ENCODE measurements around the gene ATP8A1. TPM values are rescaled to one million over a fixed set of nuclear protein-coding genes. Genes with fewer than 3 reads are reported as not detected.

Gene ATP8A1
- total and polyA plus RNA-seq, 8 donors, result 4.8 to 15.3 (median 10.8) TPM

DNA sequence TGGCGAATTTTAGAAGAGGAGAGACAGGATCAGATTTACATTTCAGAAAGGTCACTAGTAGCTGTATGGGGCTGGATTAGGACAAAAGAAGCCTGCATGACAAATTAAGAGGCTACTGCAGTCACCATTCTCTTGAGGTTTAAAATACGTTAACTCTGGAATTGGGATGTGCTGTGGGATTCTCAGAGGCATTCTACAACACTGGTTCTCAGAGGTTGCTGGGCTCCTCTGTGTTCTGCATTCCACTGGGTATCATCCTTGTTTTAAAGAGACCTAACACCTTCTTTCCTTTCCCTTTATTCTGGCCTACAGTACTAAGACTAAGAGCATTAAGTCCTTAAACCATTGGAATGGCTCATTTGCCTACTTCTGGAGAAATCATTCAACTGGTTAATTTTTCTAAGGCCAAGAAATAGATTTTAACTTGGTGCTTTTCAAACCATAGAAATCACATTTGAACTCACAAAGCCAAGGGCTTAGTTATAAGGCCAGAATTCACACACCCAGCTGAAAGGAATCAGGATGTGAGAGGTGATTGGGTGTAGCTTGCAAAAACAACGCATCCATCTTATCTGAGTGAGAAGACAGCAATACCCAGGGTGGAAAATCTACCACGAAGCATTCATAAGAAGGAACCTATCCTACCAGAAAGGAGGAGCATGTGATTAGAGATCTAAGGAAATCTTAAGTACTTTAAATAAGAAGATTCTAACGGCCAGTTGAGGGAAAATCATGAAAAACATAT lies 143.0 kb downstream of the ATP8A1 start:
- no peak for DNase-seq
- Histone ChIP-seq H3K36me3 (no peaks in the 10 kb centered on the region), H3K4me3 (no peak overlapping the region), H3K4me1 (no peaks in the 10 kb centered on the region), H3K27ac (no peak overlapping the region), H3K9me3 (no peaks in the 10 kb centered on the region), H3K27me3 (no peaks in the 10 kb centered on the region)
- WGBS, 2 donors, result 80 to 81% methylated on average over 5 of the region's 5 CpGs
- FAIRE-seq, result no peak
- intact Hi-C loops (cut with DNase I), result loop anchor here in 1 of 3 donors (10.0 kb wide), 1 partner anchor 149 kb away; no protein-coding TSS in a partner anchor
- TF ChIP-seq, protein P1, sequence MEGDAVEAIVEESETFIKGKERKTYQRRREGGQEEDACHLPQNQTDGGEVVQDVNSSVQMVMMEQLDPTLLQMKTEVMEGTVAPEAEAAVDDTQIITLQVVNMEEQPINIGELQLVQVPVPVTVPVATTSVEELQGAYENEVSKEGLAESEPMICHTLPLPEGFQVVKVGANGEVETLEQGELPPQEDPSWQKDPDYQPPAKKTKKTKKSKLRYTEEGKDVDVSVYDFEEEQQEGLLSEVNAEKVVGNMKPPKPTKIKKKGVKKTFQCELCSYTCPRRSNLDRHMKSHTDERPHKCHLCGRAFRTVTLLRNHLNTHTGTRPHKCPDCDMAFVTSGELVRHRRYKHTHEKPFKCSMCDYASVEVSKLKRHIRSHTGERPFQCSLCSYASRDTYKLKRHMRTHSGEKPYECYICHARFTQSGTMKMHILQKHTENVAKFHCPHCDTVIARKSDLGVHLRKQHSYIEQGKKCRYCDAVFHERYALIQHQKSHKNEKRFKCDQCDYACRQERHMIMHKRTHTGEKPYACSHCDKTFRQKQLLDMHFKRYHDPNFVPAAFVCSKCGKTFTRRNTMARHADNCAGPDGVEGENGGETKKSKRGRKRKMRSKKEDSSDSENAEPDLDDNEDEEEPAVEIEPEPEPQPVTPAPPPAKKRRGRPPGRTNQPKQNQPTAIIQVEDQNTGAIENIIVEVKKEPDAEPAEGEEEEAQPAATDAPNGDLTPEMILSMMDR (IDR thresholded peaks at IDR 0.05), result no peak
- no peak for ATAC-seq

DNA sequence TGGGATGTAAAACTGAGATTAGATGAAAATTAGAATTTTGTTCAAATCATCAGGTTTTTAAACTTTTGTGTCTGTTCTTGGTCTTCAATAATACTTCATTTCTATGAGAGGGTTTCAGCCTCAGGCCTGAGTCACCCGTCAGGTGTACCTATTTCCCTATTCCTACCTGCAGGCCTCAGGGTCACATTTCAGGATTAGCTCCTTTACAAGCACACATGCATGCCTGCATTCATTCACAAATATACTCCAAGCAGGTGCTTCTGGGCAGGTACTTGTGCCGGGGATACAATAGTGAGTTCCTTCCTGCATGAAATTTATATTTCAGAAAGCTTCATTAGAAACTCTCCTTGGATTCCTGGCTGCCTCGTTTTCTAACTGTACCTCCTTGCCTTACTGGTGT lies 144.7 kb downstream of the ATP8A1 start:
- TF ChIP-seq, protein P1 (IDR thresholded peaks at IDR 0.05), result no peak
- no peaks in the 10 kb centered on the region for H3K36me3 ChIP-seq
- 87 to 95% methylated on average over 3 of the region's 3 CpGs for WGBS, 2 donors
- no peaks in the 10 kb centered on the region for H3K27me3 ChIP-seq
- no peak overlapping the region for H3K27ac ChIP-seq
- FAIRE-seq (no peak), DNase-seq (no peak), ATAC-seq (no peak)
- intact Hi-C loops (cut with DNase I), result loop anchor here in 1 of 3 donors (10.0 kb wide), 1 partner anchor 147 kb away; no protein-coding TSS in a partner anchor
- no peak overlapping the region for H3K4me3 ChIP-seq
- H3K4me1 ChIP-seq, result no peaks in the 10 kb centered on the region
- H3K9me3 ChIP-seq, result no peaks in the 10 kb centered on the region

DNA sequence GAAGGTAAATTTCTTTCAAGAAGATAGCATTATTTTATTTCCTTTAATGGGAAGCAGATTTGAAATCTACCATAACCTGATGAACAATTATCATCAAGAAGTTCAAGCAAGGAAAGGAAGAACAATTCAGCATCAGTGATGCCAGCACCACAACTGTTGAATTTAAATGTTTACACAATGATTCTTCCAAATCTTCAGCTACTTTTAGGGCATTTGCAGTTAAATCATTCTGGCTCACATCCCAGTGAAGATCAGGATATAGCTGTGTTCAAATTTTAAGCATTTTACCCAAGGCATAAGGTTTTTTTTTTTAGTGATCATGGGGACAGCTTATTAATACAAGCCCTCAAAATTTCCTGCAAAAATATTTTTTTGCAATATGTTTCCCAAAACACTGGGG lies 146.7 kb downstream of the ATP8A1 start:
- intact Hi-C loops (cut with DNase I), result loop anchor here in 1 of 3 donors (10.0 kb wide), 1 partner anchor 145 kb away; no protein-coding TSS in a partner anchor
- TF ChIP-seq, protein P1 (IDR thresholded peaks at IDR 0.05), result no peak
- H3K27me3 ChIP-seq, result no peaks in the 10 kb centered on the region
- no peaks in the 10 kb centered on the region for H3K36me3 ChIP-seq
- FAIRE-seq, result no peak
- H3K4me1 ChIP-seq, result no peaks in the 10 kb centered on the region
- H3K27ac ChIP-seq, result no peak overlapping the region
- H3K4me3 ChIP-seq, result no peak overlapping the region
- no peak for DNase-seq
- no peak for ATAC-seq
- no peaks in the 10 kb centered on the region for H3K9me3 ChIP-seq

DNA sequence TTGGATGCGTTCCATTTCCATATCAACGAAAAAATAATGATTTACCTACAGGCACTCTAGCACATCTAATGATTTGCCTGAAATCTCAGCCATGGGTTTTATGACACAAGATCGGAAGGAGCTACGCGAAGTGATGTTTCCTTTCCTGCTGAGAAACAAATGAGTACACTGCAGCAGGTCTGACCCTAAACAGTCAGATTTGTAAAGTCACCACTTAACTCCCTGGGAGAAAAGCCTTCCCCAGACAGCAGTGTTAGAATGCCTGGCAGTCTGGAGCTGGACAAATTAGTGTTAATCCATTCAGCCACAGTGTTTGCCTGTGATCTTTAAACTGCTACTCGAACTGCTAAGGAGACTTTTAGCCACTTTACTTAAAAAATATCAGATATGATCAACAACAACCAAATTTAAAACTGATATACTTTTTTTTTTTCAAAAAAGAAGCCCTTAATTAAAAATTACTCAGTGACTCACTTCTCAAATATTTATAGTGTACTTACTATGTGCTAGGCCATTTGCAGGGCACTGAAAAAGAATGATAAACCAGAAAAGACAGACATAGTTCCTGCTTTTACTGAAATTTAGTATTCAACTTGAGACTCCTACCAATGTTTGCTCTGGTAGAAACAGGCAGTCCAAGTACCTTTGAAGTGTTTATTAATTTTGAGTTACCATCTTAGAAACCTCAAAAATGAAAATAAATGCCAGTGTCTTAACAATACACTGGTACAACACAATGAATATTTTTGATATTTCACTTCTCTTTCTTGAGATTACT lies 155.1 kb downstream of the ATP8A1 start:
- WGBS, 2 donors, result 49 to 61% methylated on average over 6 of the region's 6 CpGs
- peak in 2 of 4 donors; percentile 51 to 64 for ATAC-seq
- no peak overlapping the region for H3K27ac ChIP-seq

More for the DNA sequence above, 155.1 kb downstream of the ATP8A1 start:
- FAIRE-seq, result no peak
- intact Hi-C loops (cut with DNase I), result no loop called here
- Histone ChIP-seq H3K4me3 (no peak overlapping the region), H3K9me3 (no peaks in the 10 kb centered on the region), H3K36me3 (no peaks in the 10 kb centered on the region), H3K4me1 (peaks cover 0 to 7% (median 0%) of the 10 kb centered on the region in 3 donors), H3K27me3 (no peaks in the 10 kb centered on the region)
- TF ChIP-seq, protein P1 (IDR thresholded peaks at IDR 0.05), result no peak
- DNase-seq, result no peak
